IMR-90 (cell line): Measurements from ENCODE around the gene GAREM1. TPM values are rescaled to one million over a fixed set of nuclear protein-coding genes. Genes with fewer than 3 reads are reported as not detected.

Experiments used
- ATAC-seq: fragments of 200-7000 bp; cut with Tn5 transposase; 2 replicates; pipeline ENCODE4 v1.9.1; 2020; ENCODE audit warnings: low read depth, mild to moderate bottlenecking, moderate library complexity
- BruUV-seq: library from RNA; stranded (reverse); fragments of 400-500 nt; replicated peaks from 2 replicates; lab custom pipeline; 2021; lab: Mats Ljungman, UMichigan
- CTCF ChIA-PET: fragments of 300-600 bp; formaldehyde crosslinking; extraction: SDS; loops from one replicate; lab custom pipeline; 2021; ENCODE audit warnings: antibody characterized with exemption; lab: Yijun Ruan, JAX
- POLR2A ChIA-PET: fragments of 300-600 bp; sonication (Branson Sonifier 250); formaldehyde crosslinking; loops from one replicate; lab custom pipeline; 2022; ENCODE audit warnings: antibody characterized with exemption; ENCODE audit not compliant: unreplicated experiment; lab: Charles Lee
- DNase-seq: peaks from one replicate; pipeline ENCODE4 v3.0.0; 2013
- H2AFZ ChIP-seq: replicated peaks from 2 replicates; pipeline ENCODE3; 2013; ENCODE audit warnings: low read length, mild to moderate bottlenecking; ENCODE audit not compliant: poor library complexity
- H2AK5ac ChIP-seq: 2 replicates; pipeline ENCODE4 v1.6.1; 2013; ENCODE audit warnings: low read depth, low read length, inconsistent platforms
- H2AK9ac ChIP-seq: replicated peaks from 2 replicates; pipeline ENCODE3; 2013; ENCODE audit warnings: mild to moderate bottlenecking, low read depth, low read length, moderate library complexity; ENCODE audit not compliant: poor library complexity
- H2BK120ac ChIP-seq: 2 replicates; pipeline ENCODE4 v1.6.1; 2013; ENCODE audit warnings: low read depth, low read length, inconsistent platforms
- H2BK15ac ChIP-seq: 3 replicates; pipeline ENCODE4 v1.6.1; 2013; ENCODE audit warnings: low read depth, low read length, inconsistent platforms
- H2BK20ac ChIP-seq: 2 replicates; pipeline ENCODE4 v1.6.1; 2013; ENCODE audit warnings: low read depth, mild to moderate bottlenecking, inconsistent platforms, low read length, moderate library complexity
- H2BK5ac ChIP-seq: 2 replicates; pipeline ENCODE4 v1.6.1; 2013; ENCODE audit warnings: mild to moderate bottlenecking, low read depth, low read length, inconsistent platforms; ENCODE audit not compliant: poor library complexity, severe bottlenecking
- H3K14ac ChIP-seq: replicated peaks from 2 replicates; pipeline ENCODE4 v1.6.1; 2013; ENCODE audit warnings: low read depth, low read length, inconsistent platforms
- H3K18ac ChIP-seq: 2 replicates; pipeline ENCODE4 v1.6.1; 2013; ENCODE audit warnings: low read depth, low read length, control low read depth
- H3K23ac ChIP-seq: 2 replicates; pipeline ENCODE4 v1.6.1; 2013; ENCODE audit warnings: low read depth, low read length, inconsistent platforms
- H3K27ac ChIP-seq: 2 replicates; pipeline ENCODE4 v1.5.1; 2013; ENCODE audit warnings: mild to moderate bottlenecking, control low read depth, low read length; ENCODE audit not compliant: insufficient read depth
- H3K27me3 ChIP-seq: 2 replicates; pipeline ENCODE4 v1.6.1; 2013; ENCODE audit warnings: low read length; ENCODE audit not compliant: control insufficient read depth, insufficient read depth
- H3K36me3 ChIP-seq: 2 replicates; pipeline ENCODE4 v1.6.1; 2013; ENCODE audit warnings: low read length, mixed read lengths; ENCODE audit not compliant: control insufficient read depth, insufficient read depth
- H3K4ac ChIP-seq: 2 replicates; pipeline ENCODE4 v1.6.1; 2013; ENCODE audit warnings: low read depth, low read length, inconsistent platforms
- H3K4me1 ChIP-seq: 2 replicates; pipeline ENCODE4 v1.6.1; 2013; ENCODE audit warnings: low read length, mixed read lengths; ENCODE audit not compliant: control insufficient read depth, insufficient read depth
- H3K4me2 ChIP-seq: 2 replicates; pipeline ENCODE4 v1.6.1; 2013; ENCODE audit warnings: low read depth, mild to moderate bottlenecking, control low read depth, low read length, moderate library complexity
- H3K4me3 ChIP-seq: 2 replicates; pipeline ENCODE4 v1.5.1; 2013; ENCODE audit warnings: low read depth, mild to moderate bottlenecking, control low read depth, low read length, moderate library complexity; ENCODE audit not compliant: insufficient read depth
- H3K56ac ChIP-seq: 2 replicates; pipeline ENCODE4 v1.6.1; 2013; ENCODE audit warnings: low read length, inconsistent platforms; ENCODE audit not compliant: insufficient read depth; ENCODE audit errors: extremely low read depth
- H3K79me1 ChIP-seq, 2 experiments: 2 replicates each; pipeline ENCODE4 v1.6.1; 2013; ENCODE audit warnings: low read length in 2 of 2, inconsistent platforms in 1 of 2, low read depth in 1 of 2
- H3K9ac ChIP-seq: 2 replicates; pipeline ENCODE4 v1.6.1; 2013; ENCODE audit warnings: low read depth, low read length, control low read depth
- H3K9me1 ChIP-seq: 2 replicates; pipeline ENCODE4 v1.6.1; 2013; ENCODE audit warnings: low read length, inconsistent platforms; ENCODE audit not compliant: insufficient read depth
- H3K9me3 ChIP-seq: 2 replicates; pipeline ENCODE4 v1.6.1; 2013; ENCODE audit warnings: low read length; ENCODE audit not compliant: control insufficient read depth, insufficient read depth
- H4K20me1 ChIP-seq: 2 replicates; pipeline ENCODE4 v1.6.1; 2013; ENCODE audit warnings: low read length, inconsistent platforms; ENCODE audit not compliant: insufficient read depth
- H4K5ac ChIP-seq: 2 replicates; pipeline ENCODE4 v1.6.1; 2013; ENCODE audit warnings: mild to moderate bottlenecking, low read depth, low read length, control low read depth
- H4K8ac ChIP-seq, 2 experiments: 2 replicates each; pipeline ENCODE4 v1.6.1; 2013; ENCODE audit warnings: low read depth in 2 of 2, low read length in 2 of 2, control low read depth in 1 of 2, inconsistent platforms in 1 of 2
- H4K91ac ChIP-seq: 2 replicates; pipeline ENCODE4 v1.6.1; 2013; ENCODE audit warnings: low read depth, low read length, inconsistent platforms; ENCODE audit not compliant: insufficient read depth
- BHLHE40 ChIP-seq: fragments of 150-350 bp; IDR thresholded peaks from 2 replicates; pipeline ENCODE4 v1.6.1; 2016; ENCODE audit warnings: mild to moderate bottlenecking, low read depth, low read length
- CHD1 ChIP-seq: IDR thresholded peaks from 2 replicates; pipeline ENCODE4 v1.6.1; 2012; ENCODE audit warnings: low read depth, low read length, improper control_type of control experiment
- CTCF ChIP-seq: conservative IDR thresholded peaks from 2 replicates; pipeline ENCODE4 v1.5.1; 2012; ENCODE audit warnings: mild to moderate bottlenecking, low read depth, low read length, improper control_type of control experiment
- FOS ChIP-seq: fragments of 150-350 bp; IDR thresholded peaks from 2 replicates; pipeline ENCODE4 v1.6.1; 2016; ENCODE audit warnings: low read depth, low read length
- MAFK ChIP-seq: IDR thresholded peaks from 2 replicates; pipeline ENCODE4 v1.6.1; 2012; ENCODE audit warnings: low read depth, low read length, improper control_type of control experiment
- POLR2A ChIP-seq: IDR thresholded peaks from 2 replicates; pipeline ENCODE4 v1.6.1; 2012; ENCODE audit warnings: mild to moderate bottlenecking, low read depth, low read length
- RCOR1 ChIP-seq: IDR thresholded peaks from 2 replicates; pipeline ENCODE4 v1.6.1; 2012; ENCODE audit warnings: mild to moderate bottlenecking, low read length, improper control_type of control experiment; ENCODE audit not compliant: insufficient replicate concordance
- SMC3 ChIP-seq: fragments of 150-350 bp; IDR thresholded peaks from 2 replicates; pipeline ENCODE4 v1.6.1; 2016; ENCODE audit warnings: low read depth, mild to moderate bottlenecking, antibody characterized with exemption, low read length, moderate library complexity
- WGBS, 2 experiments: methylation state at CpG; one replicate each; pipeline versions ENCODE4 v1.1.5 to v1.1.7; 2013; ENCODE audit warnings: missing lambda C conversion rate in 2 of 2; ENCODE audit not compliant: insufficient read length in 1 of 2; ENCODE audit errors: extremely low coverage in 2 of 2; 5-methylcytosine and 5-hydroxymethylcytosine counted together
- dilution Hi-C: fragments of 300-500 bp; cut with HindIII; formaldehyde crosslinking; loops from one replicate; pipeline ENCODE4 v1.14.3; 2018; ENCODE audit warnings: low sequenced_read_pairs; ENCODE audit not compliant: unreplicated experiment
- in situ Hi-C: fragments of 300-500 bp; cut with MboI; formaldehyde crosslinking; loops from 3 replicates; pipeline ENCODE4 v1.14.3; 2019; ENCODE audit warnings: low sequenced_read_pairs, inconsistent platforms, mixed read lengths
- intact Hi-C: fragments of 100-400 bp; cut with micrococcal nuclease; formaldehyde crosslinking; loops from 2 replicates; pipeline ENCODE4 v1.10.0; 2022
- polyA plus RNA-seq, 3 experiments: library from polyadenylated mRNA; depleted of rRNA; stranded (reverse); fragments of >200 nt; gene quantifications; 2 replicates each; pipeline ENCODE4 v1.2.3, GENCODE V29; 2012; ENCODE audit warnings: low replicate concordance in 1 of 3
- total RNA-seq: library from RNA; depleted of rRNA; stranded (reverse); fragments of >200 nt; gene quantifications from 2 replicates; pipeline ENCODE4 v1.2.3, GENCODE V29; 2012

GAREM1 gene
- total and polyA plus RNA-seq, 2 of the 4 experiments (the other 2 are of a cell fraction), result 1.4 to 2.3 TPM

- Histone ChIP-seq H4K5ac (peak overlapping the region; percentile 63), H3K9me1 (peaks cover 4% of the 10 kb centered on the region; the same call in 1 of the 2 replicates), H3K9me3 (no peaks in the 10 kb centered on the region), H2BK20ac (peak overlapping the region; percentile 9; the same call in 1 of the 2 replicates), H4K20me1 (no peaks in the 10 kb centered on the region), H3K27ac (peak overlapping the region; percentile 64; the same call in 1 of the 2 replicates), H3K4me2 (no peak overlapping the region), H3K14ac (0 out of 2 replicates have a peak overlapping the region, but pooled peaks have one; percentile 9), H3K56ac (no peak overlapping the region), H3K4me3 (no peak overlapping the region), H3K4ac (no peak overlapping the region), H2AFZ (peak overlapping the region; percentile 28), H2BK5ac (no peak overlapping the region), H3K18ac (peak overlapping the region; percentile 32; the same call in 1 of the 2 replicates), H3K27me3 (no peaks in the 10 kb centered on the region), H4K91ac (no peak overlapping the region), H2BK15ac (peak overlapping the region; percentile 25; the same call in 1 of the 3 replicates), H3K4me1 (peaks cover 8% of the 10 kb centered on the region), H4K8ac (no peak overlapping the region), H3K79me1 (no peaks in the 10 kb centered on the region), H3K9ac (no peak overlapping the region), H3K36me3 (no peaks in the 10 kb centered on the region), H3K23ac (no peak overlapping the region), H2BK120ac (peak overlapping the region; percentile 2; the same call in 1 of the 2 replicates), H2AK5ac (no peak overlapping the region), H2AK9ac (no peak overlapping the region)
- ChIA-PET CTCF (interaction anchor here (0.6 to 1.6 kb wide), 3 partner anchors 10 to 169 kb away, joined by 3 to 9 read pairs (median 7); partner anchors contain the start of gene GAREM1), POLR2A (no interaction called here)
- DNase-seq (no peak), ATAC-seq (no peak; the same call in 1 of the 2 replicates)
- intact Hi-C loops (loop anchor here (5.0 kb wide), 1 partner anchor 81 kb away; no protein-coding TSS in a partner anchor), in situ Hi-C loops (no loop called here), dilution Hi-C loops (no loop called here)
- no TSS peak for BruUV-seq
- 100% methylated on average over 2 of the region's 4 CpGs; no CpG with 5 or more reads in 1 of the 2 experiments for WGBS, 2 experiments
- TF ChIP-seq FOS (no peak), CTCF (no peak), SMC3 (no peak), RCOR1 (no peak), MAFK (no peak), CHD1 (no peak), BHLHE40 (no peak), POLR2A (no peak)
These were observed 169.3 kb downstream of the GAREM1 start for GRCh38 chr18:32301361-32301760.
